Muscle layer of colon (tissue), 2 donors: ENCODE data around the gene MAP2.
"Not testable (repeated sequence)": the region's sequence is repeated elsewhere in the genome, so short reads cannot be mapped to it uniquely, and the experiment has no call there.

Experiments
- H3K27ac ChIP-seq: one replicate; pipeline ENCODE4 v1.7.0; 2013; ENCODE audit warnings: low read depth, mild to moderate bottlenecking, low read length, moderate library complexity
- H3K27me3 ChIP-seq, 2 donors: one replicate each; pipeline ENCODE4 v1.7.0; 2013; ENCODE audit warnings: low read length in 2 of 2, mild to moderate bottlenecking in 2 of 2; ENCODE audit not compliant: insufficient read depth in 2 of 2, control insufficient read depth in 1 of 2
- H3K36me3 ChIP-seq: one replicate; pipeline ENCODE4 v1.7.0; 2013; ENCODE audit warnings: mild to moderate bottlenecking, low read length; ENCODE audit not compliant: insufficient read depth
- H3K4me1 ChIP-seq: one replicate; pipeline ENCODE4 v1.7.0; 2013; ENCODE audit warnings: mild to moderate bottlenecking, low read length; ENCODE audit not compliant: insufficient read depth
- H3K4me3 ChIP-seq, 2 donors: one replicate each; pipeline ENCODE4 v1.7.0; 2013; ENCODE audit warnings: low read length in 2 of 2, low read depth in 1 of 2, mild to moderate bottlenecking in 1 of 2, moderate library complexity in 1 of 2
- H3K9ac ChIP-seq: one replicate; pipeline ENCODE4 v1.7.0; 2013; ENCODE audit warnings: low read length
- H3K9me3 ChIP-seq: one replicate; pipeline ENCODE4 v1.7.0; 2013; ENCODE audit warnings: mild to moderate bottlenecking, low read length
- donor health status: abdominal sarcoma.
- donor health status: Adenocarcinoma of cecum.

The MAP2 gene

DNA sequence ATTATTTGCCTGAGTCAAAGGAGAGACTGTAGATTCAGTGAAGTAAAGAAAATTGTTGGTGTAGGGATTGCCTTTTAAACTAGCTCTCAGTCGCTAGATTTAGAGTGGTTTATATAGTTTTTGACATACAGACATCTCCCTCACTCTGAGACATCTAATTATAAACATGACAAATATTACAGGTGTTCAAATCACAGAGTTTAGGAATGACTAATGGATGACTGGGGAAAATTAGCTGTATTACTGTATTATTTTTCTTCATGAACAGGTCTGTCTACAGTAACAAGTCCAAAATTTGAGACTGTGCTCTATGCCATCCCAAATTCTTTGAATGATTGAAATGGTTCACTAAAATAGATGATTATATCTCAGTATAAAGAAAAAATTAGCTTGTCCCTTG is 40.0 kb downstream of the MAP2 start:
- H3K9ac ChIP-seq: no peak overlapping the region
- no peaks in the 10 kb centered on the region for H3K9me3 ChIP-seq
- no peak overlapping the region for H3K4me3 ChIP-seq
- H3K4me1 ChIP-seq: no peaks in the 10 kb centered on the region
- H3K27ac ChIP-seq: no peak overlapping the region
- H3K27me3 ChIP-seq: no peaks in the 10 kb centered on the region
- H3K36me3 ChIP-seq: no peaks in the 10 kb centered on the region

- Histone ChIP-seq H3K27me3 (no peaks in the 10 kb centered on the region), H3K9me3 (no peaks in the 10 kb centered on the region), H3K9ac (no peak overlapping the region), H3K27ac (no peak overlapping the region), H3K4me3 (no peak overlapping the region), H3K36me3 (no peaks in the 10 kb centered on the region), H3K4me1 (peaks cover 8% of the 10 kb centered on the region)
Observed at GRCh38 chr2:209468846-209469245, 45.0 kb downstream of the MAP2 start.

- no peaks in the 10 kb centered on the region for H3K27me3 ChIP-seq
- H3K4me1 ChIP-seq: peaks cover 14% of the 10 kb centered on the region
- no peak overlapping the region for H3K4me3 ChIP-seq
- H3K9me3 ChIP-seq: no peaks in the 10 kb centered on the region
- no peaks in the 10 kb centered on the region for H3K36me3 ChIP-seq
- H3K9ac ChIP-seq: no peak overlapping the region
- no peak overlapping the region for H3K27ac ChIP-seq
Observed at GRCh38 chr2:209469481-209469880, 45.6 kb downstream of the MAP2 start.

- Histone ChIP-seq H3K4me3 (no peak overlapping the region), H3K9ac (no peak overlapping the region), H3K36me3 (no peaks in the 10 kb centered on the region), H3K27ac (no peak overlapping the region), H3K4me1 (peaks cover 16% of the 10 kb centered on the region), H3K9me3 (no peaks in the 10 kb centered on the region), H3K27me3 (no peaks in the 10 kb centered on the region)
Observed at GRCh38 chr2:209470466-209470865, 46.6 kb downstream of the MAP2 start.

- Histone ChIP-seq H3K4me1 (peaks cover 16% of the 10 kb centered on the region), H3K36me3 (no peaks in the 10 kb centered on the region), H3K9ac (no peak overlapping the region), H3K4me3 (no peak overlapping the region), H3K27ac (no peak overlapping the region), H3K9me3 (no peaks in the 10 kb centered on the region), H3K27me3 (no peaks in the 10 kb centered on the region)
Observed at GRCh38 chr2:209471037-209471436, 47.2 kb downstream of the MAP2 start.

DNA sequence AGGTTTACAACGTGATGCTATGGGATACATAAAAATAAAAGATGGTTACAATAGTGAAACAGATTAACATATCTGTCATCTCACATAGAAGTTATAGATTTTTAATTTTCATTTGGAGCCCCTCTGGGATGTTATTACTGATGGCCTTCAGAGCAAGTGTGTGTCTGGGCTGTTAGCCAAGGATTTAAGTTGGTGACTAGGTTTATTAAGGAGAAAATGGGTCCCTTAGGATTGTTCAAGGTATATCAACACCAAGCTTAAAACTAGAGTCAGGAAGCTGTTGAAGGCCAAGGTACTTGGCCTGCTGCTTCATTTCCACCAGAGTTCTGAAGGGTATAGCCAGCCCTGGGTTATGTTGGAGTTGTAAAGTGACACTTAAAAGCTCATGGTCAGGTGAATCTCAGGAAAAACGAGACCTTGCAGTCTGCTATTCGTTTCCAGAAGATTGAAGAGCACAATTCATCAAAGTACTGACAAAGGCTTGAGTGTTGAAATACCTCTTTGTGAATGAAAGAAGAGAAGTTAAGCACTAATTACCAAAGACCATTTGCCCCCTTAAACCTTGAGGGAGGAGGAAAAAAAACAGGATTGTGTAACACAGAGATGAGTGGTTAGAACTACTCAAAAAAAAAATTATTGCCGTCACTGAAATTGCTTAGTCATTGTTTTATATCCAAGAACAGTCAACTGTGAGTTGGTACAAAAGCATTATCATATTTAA is 48.4 kb downstream of the MAP2 start:
- peaks cover 20% of the 10 kb centered on the region for H3K4me1 ChIP-seq
- H3K4me3 ChIP-seq: no peak overlapping the region
- H3K36me3 ChIP-seq: no peaks in the 10 kb centered on the region
- H3K9ac ChIP-seq: no peak overlapping the region
- H3K27ac ChIP-seq: no peak overlapping the region
- H3K9me3 ChIP-seq: no peaks in the 10 kb centered on the region
- H3K27me3 ChIP-seq: no peaks in the 10 kb centered on the region

GRCh38 chr2:209472871-209473270 is 49.0 kb downstream of the MAP2 start:
- Histone ChIP-seq H3K4me3 (no peak overlapping the region), H3K36me3 (no peaks in the 10 kb centered on the region), H3K27me3 (no peaks in the 10 kb centered on the region), H3K9ac (no peak overlapping the region), H3K27ac (no peak overlapping the region), H3K4me1 (peaks cover 20% of the 10 kb centered on the region), H3K9me3 (no peaks in the 10 kb centered on the region)

DNA sequence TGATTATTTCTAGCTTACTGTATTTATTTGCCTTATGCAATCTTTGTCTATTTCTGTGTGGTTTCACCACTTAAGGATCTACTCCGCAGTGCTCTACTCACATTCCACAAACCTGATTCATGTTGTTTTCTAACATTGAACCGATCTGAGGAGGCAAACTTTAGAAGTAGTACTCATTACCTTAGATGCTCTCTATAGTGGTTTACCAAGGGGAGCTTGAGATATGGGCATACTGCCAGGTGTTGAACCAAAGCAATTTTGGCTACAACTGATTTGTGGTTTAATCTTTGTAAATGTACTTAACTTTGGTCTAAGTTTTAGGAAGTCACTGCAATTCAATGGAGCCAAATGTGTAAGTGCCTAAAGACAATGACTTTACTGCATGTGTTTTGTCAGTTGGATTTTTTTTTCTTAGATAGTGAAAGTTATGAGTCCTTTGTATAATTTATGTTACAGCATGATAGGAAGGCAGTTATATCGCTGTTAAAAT is 50.1 kb downstream of the MAP2 start:
- peaks cover 20% of the 10 kb centered on the region for H3K4me1 ChIP-seq
- H3K4me3 ChIP-seq: no peak overlapping the region
- no peak overlapping the region for H3K27ac ChIP-seq
- H3K9me3 ChIP-seq: no peaks in the 10 kb centered on the region
- no peak overlapping the region for H3K9ac ChIP-seq
- H3K36me3 ChIP-seq: no peaks in the 10 kb centered on the region
- H3K27me3 ChIP-seq: no peaks in the 10 kb centered on the region

DNA sequence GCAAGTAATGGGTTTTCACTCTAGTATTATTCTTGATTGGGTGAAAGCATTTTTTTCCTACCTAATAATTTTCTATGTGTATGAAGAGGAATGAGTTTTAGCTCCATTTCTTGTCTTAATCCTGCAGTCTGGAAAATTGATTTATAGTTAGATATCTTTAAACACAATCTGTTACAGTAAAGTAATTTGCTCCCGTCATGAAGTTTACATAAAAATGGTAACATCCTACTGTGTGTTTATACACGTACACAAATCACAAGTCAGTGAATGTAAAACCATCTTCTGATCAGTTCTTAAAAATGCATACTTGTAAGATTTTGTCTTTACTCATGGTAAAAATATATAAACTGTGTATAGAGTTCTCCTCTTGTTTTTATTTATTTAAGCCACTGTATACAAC is 51.1 kb downstream of the MAP2 start:
- peaks cover 20% of the 10 kb centered on the region for H3K4me1 ChIP-seq
- H3K9ac ChIP-seq: no peak overlapping the region
- H3K27me3 ChIP-seq: no peaks in the 10 kb centered on the region
- no peak overlapping the region for H3K4me3 ChIP-seq
- H3K27ac ChIP-seq: no peak overlapping the region
- no peaks in the 10 kb centered on the region for H3K36me3 ChIP-seq
- H3K9me3 ChIP-seq: no peaks in the 10 kb centered on the region

DNA sequence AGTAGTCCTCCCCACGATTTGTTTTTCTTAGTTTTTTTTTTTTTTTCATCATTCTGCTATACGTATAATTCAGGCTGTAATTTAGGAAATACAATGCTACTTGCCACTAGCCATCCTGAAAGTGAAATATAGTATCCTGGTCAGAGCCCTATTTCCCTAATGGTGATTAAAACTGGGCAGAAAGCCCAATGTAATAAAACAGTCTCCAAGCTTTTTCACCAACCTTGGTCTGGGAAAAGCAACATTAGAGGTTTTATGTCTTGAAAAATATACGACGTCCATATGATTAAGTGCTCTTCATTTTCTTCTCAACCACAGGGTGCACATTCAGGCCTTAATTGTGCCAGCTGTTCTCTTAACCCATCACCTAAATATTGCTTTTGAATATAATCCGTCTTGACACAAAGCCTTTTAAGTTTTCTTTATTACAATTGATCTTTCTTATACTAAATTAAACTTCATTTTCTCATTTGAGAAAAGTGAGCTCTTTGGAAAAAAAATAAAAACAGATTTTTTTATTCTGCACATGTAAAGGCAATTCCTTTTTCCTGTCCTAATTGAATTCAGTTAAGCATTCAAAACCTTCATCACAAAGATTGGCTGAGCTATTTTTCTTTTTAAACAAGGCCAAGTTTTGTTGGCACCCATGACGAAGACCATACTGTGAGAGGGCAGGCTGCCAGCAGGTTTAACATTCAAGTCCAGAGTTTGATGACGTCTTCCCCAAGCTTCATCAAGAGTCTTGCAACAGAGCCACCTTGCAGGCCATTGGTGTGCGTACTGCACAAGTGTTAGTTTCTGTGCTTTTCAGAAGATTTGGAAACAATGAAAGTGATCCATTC is 52.7 kb downstream of the MAP2 start:
- no peak overlapping the region for H3K4me3 ChIP-seq
- H3K36me3 ChIP-seq: no peaks in the 10 kb centered on the region
- no peaks in the 10 kb centered on the region for H3K27me3 ChIP-seq
- no peaks in the 10 kb centered on the region for H3K9me3 ChIP-seq
- no peak overlapping the region for H3K27ac ChIP-seq
- peaks cover 20% of the 10 kb centered on the region for H3K4me1 ChIP-seq
- H3K9ac ChIP-seq: no peak overlapping the region

DNA sequence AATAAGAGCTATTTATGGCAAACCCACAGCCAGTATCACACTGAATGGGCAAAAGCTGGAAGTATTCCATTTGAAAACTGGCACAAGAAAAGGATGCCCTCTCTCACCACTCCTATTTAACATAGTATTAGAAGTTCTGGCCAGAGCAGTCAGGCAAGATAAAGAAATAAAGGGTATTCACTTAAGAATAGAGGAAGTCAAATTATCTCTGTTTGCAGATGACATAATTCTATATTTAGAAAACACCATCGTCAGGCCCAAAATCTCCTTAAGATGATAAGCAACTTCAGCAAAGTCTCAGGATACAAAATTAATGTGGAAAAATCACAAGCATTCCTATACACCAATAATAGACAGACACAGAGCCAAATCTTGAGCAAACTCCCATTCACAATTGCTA is 68.4 kb downstream of the MAP2 start:
- not testable (repeated sequence) for H3K9me3 ChIP-seq, H3K4me1 ChIP-seq, H3K27ac ChIP-seq, H3K36me3 ChIP-seq, H3K4me3 ChIP-seq, H3K27me3 ChIP-seq, H3K9ac ChIP-seq
